ENCODE results near the gene CORO2B.

The CORO2B gene

GRCh38 chr15:68608206-68608843 is 29.5 kb downstream of the CORO2B start:
- DNase-seq (ENCODE audit: low spot score), result no peak

- DNase-seq (ENCODE audit: low spot score), result no peak
These were observed 30.0 kb downstream of the CORO2B start for GRCh38 chr15:68608844-68609232.

- no peak for DNase-seq (ENCODE audit: low spot score)
These were observed 30.8 kb downstream of the CORO2B start for GRCh38 chr15:68609629-68610028.

- no peak for DNase-seq (ENCODE audit: low spot score)
These were observed 32.0 kb downstream of the CORO2B start for GRCh38 chr15:68610825-68611224.

GRCh38 chr15:68612503-68612902 is 33.7 kb downstream of the CORO2B start:
- DNase-seq (ENCODE audit: low spot score), result no peak

- DNase-seq (ENCODE audit: low spot score), result no peak
These were observed 34.4 kb downstream of the CORO2B start for GRCh38 chr15:68612979-68613740.

GRCh38 chr15:68614286-68615035 is 35.7 kb downstream of the CORO2B start:
- no peak for DNase-seq (ENCODE audit: low spot score)

GRCh38 chr15:68615301-68615700 is 36.5 kb downstream of the CORO2B start:
- no peak for DNase-seq (ENCODE audit: low spot score)

- no peak for DNase-seq (ENCODE audit: low spot score)
These were observed 37.0 kb downstream of the CORO2B start for GRCh38 chr15:68615811-68616210.

- DNase-seq (ENCODE audit: low spot score), result no peak
These were observed 37.6 kb downstream of the CORO2B start for GRCh38 chr15:68616397-68616796.

GRCh38 chr15:68617001-68617400 is 38.2 kb downstream of the CORO2B start:
- DNase-seq (ENCODE audit: low spot score), result no peak

GRCh38 chr15:68617777-68618176 is 39.0 kb downstream of the CORO2B start:
- no peak for DNase-seq (ENCODE audit: low spot score)

GRCh38 chr15:68618394-68618793 is 39.6 kb downstream of the CORO2B start:
- no peak for DNase-seq (ENCODE audit: low spot score)

- no peak for DNase-seq (ENCODE audit: low spot score)
These were observed 40.3 kb downstream of the CORO2B start for GRCh38 chr15:68618908-68619698.

GRCh38 chr15:68620721-68621527 is 42.1 kb downstream of the CORO2B start:
- peak; percentile 89 for DNase-seq (ENCODE audit: low spot score)

- DNase-seq (ENCODE audit: low spot score), result no peak
These were observed 42.7 kb downstream of the CORO2B start for GRCh38 chr15:68621535-68621934.

- DNase-seq (ENCODE audit: low spot score), result peak; percentile 49
These were observed 44.6 kb downstream of the CORO2B start for GRCh38 chr15:68623301-68623892.

GRCh38 chr15:68625853-68626252 is 47.1 kb downstream of the CORO2B start:
- no peak for DNase-seq (ENCODE audit: low spot score)

- no peak for DNase-seq (ENCODE audit: low spot score)
These were observed 47.5 kb downstream of the CORO2B start for GRCh38 chr15:68626283-68626682.

GRCh38 chr15:68626739-68627138 is 47.9 kb downstream of the CORO2B start:
- no peak for DNase-seq (ENCODE audit: low spot score)

- DNase-seq (ENCODE audit: low spot score), result no peak
These were observed 48.7 kb downstream of the CORO2B start for GRCh38 chr15:68627476-68627875.
